WERI-Rb-1 (cell line): ENCODE measurements around the gene FKBP7.
A peak's percentile ranks its signal among the peaks of the same experiment; 100 is the strongest.

ENCODE experiments used
- DNase-seq: peaks from one replicate; pipeline ENCODE4 v3.0.0-alpha.2; 2020
- H3K27ac ChIP-seq: fragments of 250-450 bp; sonication (Bioruptor Pico); 2 replicates; pipeline ENCODE4 v1.5.1; 2020; ENCODE audit warnings: mild to moderate bottlenecking, moderate library complexity
- H3K27me3 ChIP-seq: fragments of 250-450 bp; sonication (Bioruptor Pico); 2 replicates; pipeline ENCODE4 v1.5.1; 2021; ENCODE audit warnings: mild to moderate bottlenecking, low read depth, moderate library complexity; ENCODE audit not compliant: insufficient read depth, severe bottlenecking
- H3K36me3 ChIP-seq: fragments of 250-450 bp; sonication (Bioruptor Pico); 2 replicates; pipeline ENCODE4 v1.5.1; 2020; ENCODE audit warnings: mild to moderate bottlenecking, moderate library complexity
- H3K4me3 ChIP-seq: 2 replicates; pipeline ENCODE4 v1.5.1; 2011; ENCODE audit warnings: low read depth, mild to moderate bottlenecking, control low read depth, low read length
- H3K9me3 ChIP-seq: fragments of 250-450 bp; sonication (Bioruptor Pico); 2 replicates; pipeline ENCODE4 v1.5.1; 2021; ENCODE audit warnings: mild to moderate bottlenecking, moderate library complexity; ENCODE audit not compliant: severe bottlenecking
- TF ChIP-seq, protein P1 (sequence below): IDR thresholded peaks from 2 replicates; pipeline ENCODE4 v1.5.1; 2011; ENCODE audit warnings: low read depth, mild to moderate bottlenecking, control low read depth, inconsistent platforms, low read length

FKBP7 gene

GRCh38 chr2:178469219-178469849 is 9.1 kb downstream of the FKBP7 start:
- H3K27me3 ChIP-seq = no peaks in the 10 kb centered on the region
- no peak overlapping the region for H3K4me3 ChIP-seq
- H3K27ac ChIP-seq = no peak overlapping the region
- no peaks in the 10 kb centered on the region for H3K9me3 ChIP-seq
- H3K36me3 ChIP-seq = peaks cover 31% of the 10 kb centered on the region
- DNase-seq = no peak
- TF ChIP-seq, protein P1, sequence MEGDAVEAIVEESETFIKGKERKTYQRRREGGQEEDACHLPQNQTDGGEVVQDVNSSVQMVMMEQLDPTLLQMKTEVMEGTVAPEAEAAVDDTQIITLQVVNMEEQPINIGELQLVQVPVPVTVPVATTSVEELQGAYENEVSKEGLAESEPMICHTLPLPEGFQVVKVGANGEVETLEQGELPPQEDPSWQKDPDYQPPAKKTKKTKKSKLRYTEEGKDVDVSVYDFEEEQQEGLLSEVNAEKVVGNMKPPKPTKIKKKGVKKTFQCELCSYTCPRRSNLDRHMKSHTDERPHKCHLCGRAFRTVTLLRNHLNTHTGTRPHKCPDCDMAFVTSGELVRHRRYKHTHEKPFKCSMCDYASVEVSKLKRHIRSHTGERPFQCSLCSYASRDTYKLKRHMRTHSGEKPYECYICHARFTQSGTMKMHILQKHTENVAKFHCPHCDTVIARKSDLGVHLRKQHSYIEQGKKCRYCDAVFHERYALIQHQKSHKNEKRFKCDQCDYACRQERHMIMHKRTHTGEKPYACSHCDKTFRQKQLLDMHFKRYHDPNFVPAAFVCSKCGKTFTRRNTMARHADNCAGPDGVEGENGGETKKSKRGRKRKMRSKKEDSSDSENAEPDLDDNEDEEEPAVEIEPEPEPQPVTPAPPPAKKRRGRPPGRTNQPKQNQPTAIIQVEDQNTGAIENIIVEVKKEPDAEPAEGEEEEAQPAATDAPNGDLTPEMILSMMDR = no peak

GRCh38 chr2:178457390-178457886 is 21.0 kb downstream of the FKBP7 start:
- no peak for DNase-seq
- H3K9me3 ChIP-seq = no peaks in the 10 kb centered on the region
- H3K27ac ChIP-seq = no peak overlapping the region
- H3K27me3 ChIP-seq = no peaks in the 10 kb centered on the region
- H3K36me3 ChIP-seq = no peaks in the 10 kb centered on the region
- no peak overlapping the region for H3K4me3 ChIP-seq
- TF ChIP-seq, protein P1 = no peak

- TF ChIP-seq, protein P1 = no peak
- Histone ChIP-seq H3K27ac (no peak overlapping the region), H3K9me3 (no peaks in the 10 kb centered on the region), H3K4me3 (no peak overlapping the region), H3K27me3 (no peaks in the 10 kb centered on the region), H3K36me3 (no peaks in the 10 kb centered on the region)
- DNase-seq = no peak
Observed at GRCh38 chr2:178455947-178456346, 22.5 kb downstream of the FKBP7 start.

DNA sequence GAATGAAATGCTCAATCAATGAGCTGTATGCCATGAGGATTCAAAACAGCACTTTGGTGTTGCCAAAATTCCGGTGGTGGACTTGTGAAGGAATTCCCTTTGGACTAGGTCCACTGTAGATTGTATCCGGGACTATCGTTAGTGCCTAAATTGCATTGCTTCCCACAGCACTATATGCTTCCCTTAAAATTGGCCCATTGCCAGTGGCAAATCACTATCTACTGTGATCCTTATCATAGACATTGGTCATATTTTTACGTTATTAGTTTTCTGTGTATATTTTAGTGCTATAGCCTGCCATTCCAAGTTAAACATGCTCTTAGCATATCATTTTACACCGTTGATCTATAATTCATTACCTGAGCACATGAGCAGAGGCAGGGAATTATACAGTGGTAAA is 25.5 kb downstream of the FKBP7 start:
- H3K4me3 ChIP-seq = no peak overlapping the region
- DNase-seq = no peak
- no peaks in the 10 kb centered on the region for H3K27me3 ChIP-seq
- H3K36me3 ChIP-seq = peaks cover 25% of the 10 kb centered on the region
- H3K27ac ChIP-seq = no peak overlapping the region
- TF ChIP-seq, protein P1 = no peak
- H3K9me3 ChIP-seq = no peaks in the 10 kb centered on the region

GRCh38 chr2:178452334-178452733 is 26.1 kb downstream of the FKBP7 start:
- peak overlapping the region; percentile 73; the same call in 1 of the 2 replicates for H3K4me3 ChIP-seq

More at GRCh38 chr2:178452334-178452733, 26.1 kb downstream of the FKBP7 start:
- TF ChIP-seq, protein P1 = no peak
- peak overlapping the region; percentile 99 for H3K27ac ChIP-seq
- DNase-seq = no peak
- peaks cover 29% of the 10 kb centered on the region for H3K36me3 ChIP-seq
- no peaks in the 10 kb centered on the region for H3K27me3 ChIP-seq
- no peaks in the 10 kb centered on the region for H3K9me3 ChIP-seq
